Rectal smooth muscle tissue (tissue), 1 donor: ENCODE measurements around the gene SMCHD1.
"Not testable (repeated sequence)": the region's sequence is repeated elsewhere in the genome, so short reads cannot be mapped to it uniquely, and the experiment has no call there.

Source experiments
- H3K27ac ChIP-seq: one replicate; pipeline ENCODE4 v1.7.0; 2013; ENCODE audit warnings: low read depth, low read length, inconsistent platforms
- H3K27me3 ChIP-seq: one replicate; pipeline ENCODE4 v1.7.0; 2013; ENCODE audit warnings: low read length; ENCODE audit not compliant: control insufficient read depth, insufficient read depth
- H3K36me3 ChIP-seq: one replicate; pipeline ENCODE4 v1.7.0; 2013; ENCODE audit warnings: low read length; ENCODE audit not compliant: control insufficient read depth, insufficient read depth
- H3K4me1 ChIP-seq: one replicate; pipeline ENCODE4 v1.7.0; 2013; ENCODE audit warnings: low read length; ENCODE audit not compliant: control insufficient read depth, insufficient read depth
- H3K4me3 ChIP-seq: one replicate; pipeline ENCODE4 v1.7.0; 2013; ENCODE audit warnings: low read length
- H3K9ac ChIP-seq: one replicate; pipeline ENCODE4 v1.7.0; 2013; ENCODE audit warnings: low read length

Gene SMCHD1

GRCh38 chr18:2758309-2758708 lies 102.8 kb downstream of the SMCHD1 start:
- Histone ChIP-seq H3K4me3 (no peak overlapping the region), H3K27me3 (no peaks in the 10 kb centered on the region), H3K36me3 (peaks cover 12% of the 10 kb centered on the region), H3K27ac (no peak overlapping the region), H3K9ac (no peak overlapping the region), H3K4me1 (no peaks in the 10 kb centered on the region)

- H3K36me3 ChIP-seq, result peaks cover 15% of the 10 kb centered on the region
- H3K27me3 ChIP-seq, result no peaks in the 10 kb centered on the region
- H3K27ac ChIP-seq, result no peak overlapping the region
- H3K4me3 ChIP-seq, result no peak overlapping the region
- H3K9ac ChIP-seq, result no peak overlapping the region
- no peaks in the 10 kb centered on the region for H3K4me1 ChIP-seq
These were observed 119.1 kb downstream of the SMCHD1 start for GRCh38 chr18:2774669-2775068.

- Histone ChIP-seq H3K4me1 (no peaks in the 10 kb centered on the region), H3K4me3 (no peak overlapping the region), H3K36me3 (peaks cover 19% of the 10 kb centered on the region), H3K27ac (no peak overlapping the region), H3K27me3 (no peaks in the 10 kb centered on the region), H3K9ac (no peak overlapping the region)
These were observed 121.1 kb downstream of the SMCHD1 start for GRCh38 chr18:2776601-2777000.

GRCh38 chr18:2777241-2777640 lies 121.7 kb downstream of the SMCHD1 start:
- no peak overlapping the region for H3K4me3 ChIP-seq
- no peak overlapping the region for H3K27ac ChIP-seq
- no peaks in the 10 kb centered on the region for H3K4me1 ChIP-seq
- no peak overlapping the region for H3K9ac ChIP-seq
- no peaks in the 10 kb centered on the region for H3K27me3 ChIP-seq
- peaks cover 19% of the 10 kb centered on the region for H3K36me3 ChIP-seq

GRCh38 chr18:2780750-2781149 lies 125.2 kb downstream of the SMCHD1 start:
- no peak overlapping the region for H3K9ac ChIP-seq
- H3K4me3 ChIP-seq, result no peak overlapping the region
- H3K27me3 ChIP-seq, result no peaks in the 10 kb centered on the region
- H3K36me3 ChIP-seq, result peaks cover 17% of the 10 kb centered on the region
- no peak overlapping the region for H3K27ac ChIP-seq
- H3K4me1 ChIP-seq, result no peaks in the 10 kb centered on the region

GRCh38 chr18:2787225-2787624 lies 131.7 kb downstream of the SMCHD1 start:
- H3K36me3 ChIP-seq, result peaks cover 2% of the 10 kb centered on the region

DNA sequence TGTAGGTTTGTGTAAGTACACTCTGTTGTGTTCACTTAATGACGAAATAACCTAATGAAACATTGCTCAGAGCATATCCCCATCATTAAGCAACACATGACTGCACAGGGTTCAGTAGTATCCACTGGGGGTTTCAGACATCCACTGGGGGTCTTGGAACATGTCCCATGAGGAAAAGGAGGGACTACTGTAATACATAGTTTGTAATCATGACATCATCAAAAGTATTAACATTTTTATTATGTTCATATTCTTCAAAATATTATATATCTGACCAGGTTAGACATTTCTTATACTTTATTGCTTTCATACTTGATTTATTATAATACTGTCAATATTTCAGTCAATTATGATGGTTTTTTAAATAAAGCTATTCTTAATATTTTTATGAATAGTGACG lies 136.9 kb downstream of the SMCHD1 start:
- Histone ChIP-seq H3K4me3 (no peak overlapping the region), H3K36me3 (peaks cover 9% of the 10 kb centered on the region), H3K27me3 (no peaks in the 10 kb centered on the region), H3K27ac (no peak overlapping the region), H3K4me1 (no peaks in the 10 kb centered on the region), H3K9ac (no peak overlapping the region)

More at GRCh38 chr18:2787225-2787624, 131.7 kb downstream of the SMCHD1 start:
- H3K4me3 ChIP-seq, result no peak overlapping the region
- H3K27ac ChIP-seq, result no peak overlapping the region
- H3K4me1 ChIP-seq, result no peaks in the 10 kb centered on the region
- no peak overlapping the region for H3K9ac ChIP-seq
- H3K27me3 ChIP-seq, result no peaks in the 10 kb centered on the region

- no peak overlapping the region for H3K9ac ChIP-seq
- peaks cover 11% of the 10 kb centered on the region for H3K36me3 ChIP-seq
- no peaks in the 10 kb centered on the region for H3K27me3 ChIP-seq
- no peak overlapping the region for H3K4me3 ChIP-seq
- no peaks in the 10 kb centered on the region for H3K4me1 ChIP-seq
- no peak overlapping the region for H3K27ac ChIP-seq
These were observed 138.6 kb downstream of the SMCHD1 start for GRCh38 chr18:2794159-2794558.

DNA sequence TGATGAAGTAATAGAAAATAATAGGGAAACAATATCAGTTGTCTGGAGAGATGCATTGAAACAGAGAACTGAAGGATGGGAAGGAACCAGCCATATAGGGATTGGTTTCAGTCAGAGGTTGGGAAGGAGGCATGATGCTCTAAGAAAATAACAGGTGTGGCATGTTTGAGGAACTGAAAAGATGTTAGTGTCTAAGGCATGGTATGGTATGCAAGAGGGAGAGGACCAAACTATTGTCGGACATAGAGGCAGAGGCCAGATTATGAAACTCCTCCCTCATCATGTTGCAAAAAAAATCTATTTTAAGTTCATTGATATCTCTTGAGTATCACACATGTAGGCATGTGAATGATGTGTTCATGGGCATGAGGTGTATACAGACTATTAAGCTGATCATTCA lies 142.4 kb downstream of the SMCHD1 start:
- no peak overlapping the region for H3K4me3 ChIP-seq
- H3K36me3 ChIP-seq, result peaks cover 13% of the 10 kb centered on the region
- no peaks in the 10 kb centered on the region for H3K27me3 ChIP-seq
- no peak overlapping the region for H3K9ac ChIP-seq
- H3K4me1 ChIP-seq, result no peaks in the 10 kb centered on the region
- H3K27ac ChIP-seq, result no peak overlapping the region

- peaks cover 9% of the 10 kb centered on the region for H3K36me3 ChIP-seq
- H3K9ac ChIP-seq, result no peak overlapping the region
- H3K27me3 ChIP-seq, result no peaks in the 10 kb centered on the region
These were observed 143.8 kb downstream of the SMCHD1 start for GRCh38 chr18:2799369-2799768.

GRCh38 chr18:2805970-2806943 lies 150.7 kb downstream of the SMCHD1 start:
- no peaks in the 10 kb centered on the region for H3K27me3 ChIP-seq
- no peak overlapping the region for H3K27ac ChIP-seq
- H3K4me1 ChIP-seq, result no peaks in the 10 kb centered on the region
- no peak overlapping the region for H3K9ac ChIP-seq
- H3K4me3 ChIP-seq, result no peak overlapping the region
- H3K36me3 ChIP-seq, result no peaks in the 10 kb centered on the region

More at GRCh38 chr18:2799369-2799768, 143.8 kb downstream of the SMCHD1 start:
- no peak overlapping the region for H3K27ac ChIP-seq
- no peak overlapping the region for H3K4me3 ChIP-seq
- no peaks in the 10 kb centered on the region for H3K4me1 ChIP-seq

DNA sequence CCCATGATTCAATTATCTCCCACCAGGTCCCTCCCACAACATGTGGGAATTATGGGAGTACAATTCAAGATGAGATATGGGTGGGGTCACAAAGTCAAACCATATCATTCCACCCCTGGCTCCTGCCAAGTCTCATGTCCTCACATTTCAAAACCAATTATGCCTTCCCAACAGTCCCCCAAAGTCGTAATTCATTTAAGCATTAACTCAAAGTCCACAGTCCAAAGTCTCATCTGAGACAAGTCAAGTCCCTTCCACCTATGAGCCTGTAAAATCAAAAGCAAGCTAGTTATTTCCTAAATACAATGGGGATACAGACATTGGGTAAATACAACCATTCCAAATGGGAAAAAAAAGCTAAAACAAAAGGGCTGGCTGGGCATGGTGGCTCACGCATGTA lies 153.1 kb downstream of the SMCHD1 start:
- not testable (repeated sequence) for H3K9ac ChIP-seq, H3K4me1 ChIP-seq, H3K36me3 ChIP-seq, H3K27ac ChIP-seq, H3K4me3 ChIP-seq, H3K27me3 ChIP-seq

GRCh38 chr18:2809666-2810183 lies 154.2 kb downstream of the SMCHD1 start:
- H3K27ac ChIP-seq, H3K4me1 ChIP-seq, H3K27me3 ChIP-seq, H3K9ac ChIP-seq, H3K36me3 ChIP-seq, H3K4me3 ChIP-seq: not testable (repeated sequence)
